Trophoblast cell (in vitro differentiated cells and primary cell): ENCODE measurements around the gene SLC25A53. TPM values are rescaled to one million over a fixed set of nuclear protein-coding genes. Genes with fewer than 3 reads are reported as not detected.

Source experiments
- DNase-seq, 2 donors: peaks; one replicate each; pipeline ENCODE4 v3.0.0-alpha.2; 2016
- H2AFZ ChIP-seq: 2 replicates; pipeline ENCODE4 v1.6.1; 2013; ENCODE audit warnings: low read length, moderate library complexity, mild to moderate bottlenecking; ENCODE audit not compliant: insufficient read depth, poor library complexity
- H2AK5ac ChIP-seq: 2 replicates; pipeline ENCODE4 v1.6.1; 2013; ENCODE audit warnings: mild to moderate bottlenecking, low read length
- H2BK120ac ChIP-seq: 2 replicates; pipeline ENCODE4 v1.6.1; 2013; ENCODE audit warnings: low read length, mild to moderate bottlenecking, moderate library complexity; ENCODE audit not compliant: insufficient read depth, poor library complexity
- H2BK12ac ChIP-seq: 2 replicates; pipeline ENCODE4 v1.6.1; 2013; ENCODE audit warnings: mild to moderate bottlenecking, low read length, moderate library complexity
- H2BK5ac ChIP-seq: 2 replicates; pipeline ENCODE4 v1.6.1; 2013; ENCODE audit warnings: low read length, low read depth, moderate library complexity, mild to moderate bottlenecking; ENCODE audit not compliant: poor library complexity
- H3K14ac ChIP-seq: 2 replicates; pipeline ENCODE4 v1.6.1; 2013; ENCODE audit warnings: mild to moderate bottlenecking, low read length
- H3K18ac ChIP-seq: 2 replicates; pipeline ENCODE4 v1.6.1; 2013; ENCODE audit warnings: mild to moderate bottlenecking, low read length
- H3K23ac ChIP-seq: 2 replicates; pipeline ENCODE4 v1.6.1; 2013; ENCODE audit warnings: low read length
- H3K27ac ChIP-seq: 2 replicates; pipeline ENCODE4 v1.5.1; 2013; ENCODE audit warnings: low read depth, mild to moderate bottlenecking, inconsistent platforms, low read length, moderate library complexity
- H3K27me3 ChIP-seq: 2 replicates; pipeline ENCODE4 v1.6.1; 2013; ENCODE audit warnings: inconsistent platforms, mild to moderate bottlenecking, low read length, moderate library complexity; ENCODE audit not compliant: insufficient read depth
- H3K36me3 ChIP-seq, 2 experiments: 1 replicate in 1 of 2; 2 replicates in 1 of 2; pipeline ENCODE4 v1.6.1; 2013; ENCODE audit warnings: low read length in 2 of 2, mild to moderate bottlenecking in 2 of 2, moderate library complexity in 1 of 2; ENCODE audit not compliant: insufficient read depth in 2 of 2, control insufficient read depth in 1 of 2
- H3K4ac ChIP-seq: 2 replicates; pipeline ENCODE4 v1.6.1; 2013; ENCODE audit warnings: low read depth, mild to moderate bottlenecking, low read length, moderate library complexity
- H3K4me1 ChIP-seq, 2 experiments: 1 replicate in 1 of 2; 2 replicates in 1 of 2; pipeline ENCODE4 v1.6.1; 2013; ENCODE audit warnings: low read length in 2 of 2, mild to moderate bottlenecking in 2 of 2, moderate library complexity in 1 of 2; ENCODE audit not compliant: insufficient read depth in 2 of 2, control insufficient read depth in 1 of 2
- H3K4me2 ChIP-seq: 2 replicates; pipeline ENCODE4 v1.6.1; 2013; ENCODE audit warnings: inconsistent platforms, mild to moderate bottlenecking, low read length, moderate library complexity
- H3K4me3 ChIP-seq: 2 replicates; pipeline ENCODE4 v1.5.1; 2013; ENCODE audit warnings: mild to moderate bottlenecking, low read depth, low read length, inconsistent platforms
- H3K79me1 ChIP-seq: one replicate; pipeline ENCODE4 v1.6.1; 2013; ENCODE audit warnings: low read length
- H3K79me2 ChIP-seq: 2 replicates; pipeline ENCODE4 v1.6.1; 2013; ENCODE audit warnings: low read length, mild to moderate bottlenecking; ENCODE audit not compliant: control insufficient read depth, insufficient read depth, poor library complexity
- H3K9ac ChIP-seq: 2 replicates; pipeline ENCODE4 v1.6.1; 2013; ENCODE audit warnings: mild to moderate bottlenecking, low read length
- H3K9me3 ChIP-seq: 2 replicates; pipeline ENCODE4 v1.6.1; 2013; ENCODE audit warnings: low read depth, mild to moderate bottlenecking, control low read depth, inconsistent platforms, low read length; ENCODE audit not compliant: insufficient read depth
- H4K12ac ChIP-seq: 2 replicates; pipeline ENCODE4 v1.6.1; 2013; ENCODE audit warnings: low read depth, mild to moderate bottlenecking, low read length, moderate library complexity
- H4K8ac ChIP-seq: 2 replicates; pipeline ENCODE4 v1.6.1; 2013; ENCODE audit warnings: low read depth, mild to moderate bottlenecking, low read length, moderate library complexity
- H4K91ac ChIP-seq: one replicate; pipeline ENCODE4 v1.6.1; 2013; ENCODE audit warnings: low read depth, mild to moderate bottlenecking, low read length, moderate library complexity
- WGBS: extraction: QIAGEN DNeasy Blood & Tissue Kit; methylation state at CpG from one replicate; pipeline ENCODE4 v1.1.7; 2013; ENCODE audit warnings: missing lambda C conversion rate; ENCODE audit not compliant: insufficient read length, insufficient coverage; ENCODE audit errors: extremely low coverage; 5-methylcytosine and 5-hydroxymethylcytosine counted together
- polyA plus RNA-seq: library from polyadenylated mRNA; stranded (reverse); fragments of 200-250 nt; gene quantifications from 2 replicates; pipeline ENCODE4 v1.2.3, GENCODE V29; 2013

Gene SLC25A53, protein sequence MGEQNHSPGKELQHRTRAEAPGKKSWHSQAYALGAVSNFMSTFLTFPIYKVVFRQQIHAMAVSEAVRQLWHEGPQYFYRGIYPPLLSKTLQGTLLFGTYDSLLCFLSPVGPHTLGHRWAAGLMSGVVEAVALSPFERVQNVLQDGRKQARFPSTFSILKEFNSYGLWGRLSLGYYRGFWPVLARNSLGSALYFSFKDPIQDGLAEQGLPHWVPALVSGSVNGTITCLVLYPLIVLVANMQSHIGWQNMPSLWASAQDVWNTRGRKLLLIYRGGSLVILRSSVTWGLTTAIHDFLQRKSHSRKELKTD
- polyA plus RNA-seq: 5.2 and 5.5 TPM in 2 replicates

DNA sequence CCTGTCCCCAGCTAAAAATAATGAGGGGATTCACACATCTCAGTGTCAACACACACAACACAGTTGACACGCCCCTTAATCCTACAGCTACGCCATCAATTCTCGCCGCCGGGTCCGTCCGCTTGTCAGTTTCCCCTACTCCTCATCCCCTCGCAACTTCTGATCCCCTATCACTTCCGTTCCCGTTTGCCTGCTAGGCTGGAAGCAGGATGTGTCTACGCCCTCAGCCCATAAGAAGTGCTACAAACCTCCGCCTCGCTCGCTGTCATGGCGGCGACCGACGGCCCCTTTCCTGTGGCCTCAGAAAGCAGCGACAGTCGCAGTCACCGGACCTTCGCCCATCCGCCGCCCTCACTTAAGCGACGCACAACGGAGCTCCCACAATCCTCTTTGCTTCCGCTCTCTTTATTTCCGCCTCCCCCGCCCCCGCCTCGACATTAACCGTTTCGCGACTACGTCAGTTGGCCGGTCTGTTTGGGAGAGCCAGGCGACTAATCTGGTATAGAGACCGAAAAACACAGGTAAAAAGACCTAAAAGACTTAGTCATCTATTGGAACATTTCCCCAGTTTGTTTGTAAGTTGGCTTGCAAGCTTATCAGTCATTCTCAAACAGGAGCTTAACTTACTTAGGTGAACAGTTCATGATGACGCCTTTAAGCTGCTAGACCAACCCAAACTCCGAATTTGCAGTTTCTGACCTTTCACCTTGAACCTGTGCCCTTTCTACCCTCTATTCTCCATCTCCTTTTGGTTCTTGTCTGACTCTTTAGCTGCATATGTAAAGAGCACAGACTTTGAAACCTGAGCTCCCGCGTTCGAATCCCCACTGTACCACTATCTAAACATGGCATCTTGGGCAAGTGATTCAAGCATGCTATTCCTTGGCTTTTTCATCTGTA is at the start of gene SLC25A53:
Gene SLC25A53 (minus strand): TSS at position 380 of the 900 bp plus-strand sequence. CDS start 51,752 bp downstream, outside the sequence.
- no CpG with 5 or more reads among the region's 44 CpGs for whole genome bisulfite sequencing
- Histone ChIP-seq H2AK5ac (no peak within 1 kb of the TSS), H3K79me1 (peaks cover 2% of the 10 kb centered on the region)

DNA sequence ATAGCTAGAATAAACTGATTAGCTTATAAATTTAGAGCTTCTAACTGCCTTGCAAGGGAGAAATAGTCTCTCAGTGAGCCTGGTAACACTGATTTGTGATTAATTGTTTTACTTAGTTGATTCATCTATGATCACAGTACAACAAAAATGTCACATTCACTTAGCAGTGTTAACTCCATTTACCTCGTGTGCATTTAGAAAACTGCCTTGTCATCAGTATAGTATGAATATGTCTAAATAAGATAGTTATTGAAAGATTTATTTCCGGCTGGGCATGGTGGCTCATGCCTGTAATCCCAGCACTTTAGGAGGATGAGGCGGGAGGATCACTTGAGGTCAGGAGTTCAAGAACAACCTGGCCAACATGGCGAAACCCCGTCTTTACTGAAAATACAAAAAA is 48.7 kb upstream of the SLC25A53 start:
- Histone ChIP-seq H2BK12ac (no peak overlapping the region), H4K8ac (no peak overlapping the region), H2BK5ac (no peak overlapping the region), H2AK5ac (no peak overlapping the region), H3K4me1 (no peaks in the 10 kb centered on the region), H3K18ac (no peak overlapping the region), H3K9me3 (no peaks in the 10 kb centered on the region), H3K4me2 (no peak overlapping the region), H3K27ac (no peak overlapping the region), H4K12ac (no peak overlapping the region), H2BK120ac (no peak overlapping the region), H3K36me3 (no peaks in the 10 kb centered on the region), H3K79me2 (no peaks in the 10 kb centered on the region), H3K4me3 (no peak overlapping the region), H3K4ac (no peak overlapping the region), H3K23ac (no peak overlapping the region), H3K14ac (no peak overlapping the region), H3K79me1 (no peaks in the 10 kb centered on the region), H2AFZ (no peak overlapping the region), H4K91ac (no peak overlapping the region), H3K27me3 (no peaks in the 10 kb centered on the region), H3K9ac (no peak overlapping the region)
- no peak for DNase-seq
- no CpG with 5 or more reads among the region's 5 CpGs for WGBS

More for the DNA sequence above, at the start of gene SLC25A53:
- Histone ChIP-seq H4K91ac (peak within 1 kb of the TSS; percentile 63), H3K23ac (no peak within 1 kb of the TSS), H3K36me3 (no peaks in the 10 kb centered on the region), H2AFZ (peak within 1 kb of the TSS; percentile 82), H2BK120ac (no peak within 1 kb of the TSS), H2BK12ac (no peak within 1 kb of the TSS), H3K14ac (peak within 1 kb of the TSS; percentile 47), H3K9me3 (no peaks in the 10 kb centered on the region), H3K4me3 (peak within 1 kb of the TSS; percentile 87), H3K79me2 (no peaks in the 10 kb centered on the region), H3K9ac (peak within 1 kb of the TSS; percentile 96), H3K4me1 (no peaks in the 10 kb centered on the region), H3K4me2 (peak within 1 kb of the TSS; percentile 77), H3K27ac (peak within 1 kb of the TSS; percentile 91), H2BK5ac (no peak within 1 kb of the TSS), H4K8ac (peak within 1 kb of the TSS; percentile 86), H3K4ac (no peak within 1 kb of the TSS), H3K18ac (no peak within 1 kb of the TSS), H4K12ac (peak within 1 kb of the TSS; percentile 70), H3K27me3 (no peaks in the 10 kb centered on the region)
- DNase-seq: peak; percentile 59 to 70

DNA sequence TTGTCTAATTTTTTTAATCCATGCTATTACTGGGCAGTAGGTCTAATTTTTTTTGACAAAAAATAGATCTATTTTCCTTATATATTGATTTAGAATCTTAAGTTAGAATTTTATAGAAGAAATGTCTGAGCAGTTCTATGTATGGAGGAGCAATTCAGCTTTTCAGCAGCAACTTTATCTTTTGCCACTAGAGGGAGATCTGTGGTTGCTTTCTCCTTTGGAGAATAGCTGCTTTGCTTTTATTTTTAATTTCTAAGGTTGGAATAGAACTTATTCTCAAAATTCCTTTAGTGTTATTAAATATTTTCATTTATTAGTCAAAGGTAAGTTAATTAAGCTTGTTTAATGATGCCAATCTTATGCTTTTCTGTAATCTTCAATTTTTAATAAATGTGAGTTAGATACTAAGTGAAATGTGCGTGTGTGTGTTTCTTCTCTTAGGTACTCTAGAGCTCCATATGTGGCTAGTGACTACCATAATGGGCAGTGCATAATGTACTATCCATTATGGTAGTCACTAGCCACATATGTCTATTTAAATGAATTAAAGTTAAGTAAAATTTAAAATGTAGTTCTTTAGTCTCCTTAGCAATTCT is 38.8 kb upstream of the SLC25A53 start:
- no peak overlapping the region for H2BK5ac ChIP-seq
- no peaks in the 10 kb centered on the region for H3K79me1 ChIP-seq
- no peaks in the 10 kb centered on the region for H3K79me2 ChIP-seq
- no peak overlapping the region for H3K4me3 ChIP-seq
- H4K12ac ChIP-seq: no peak overlapping the region
- H2AK5ac ChIP-seq: no peak overlapping the region
- no peaks in the 10 kb centered on the region for H3K4me1 ChIP-seq
- no peak overlapping the region for H3K27ac ChIP-seq
- DNase-seq: peak in 1 of 2 donors; percentile 71
- no peak overlapping the region for H3K4me2 ChIP-seq
- no peak overlapping the region for H2AFZ ChIP-seq
- H3K36me3 ChIP-seq: peaks cover 4 to 11% of the 10 kb centered on the region in 2 experiments
- no peak overlapping the region for H2BK12ac ChIP-seq
- no peak overlapping the region for H3K4ac ChIP-seq
- no peaks in the 10 kb centered on the region for H3K9me3 ChIP-seq
- no peak overlapping the region for H3K14ac ChIP-seq
- H3K27me3 ChIP-seq: no peaks in the 10 kb centered on the region
- H3K23ac ChIP-seq: no peak overlapping the region
- H4K8ac ChIP-seq: no peak overlapping the region
- WGBS: no CpG with 5 or more reads among the region's 1 CpG
- no peak overlapping the region for H4K91ac ChIP-seq
- H3K18ac ChIP-seq: no peak overlapping the region
- H2BK120ac ChIP-seq: no peak overlapping the region
- H3K9ac ChIP-seq: no peak overlapping the region

DNA sequence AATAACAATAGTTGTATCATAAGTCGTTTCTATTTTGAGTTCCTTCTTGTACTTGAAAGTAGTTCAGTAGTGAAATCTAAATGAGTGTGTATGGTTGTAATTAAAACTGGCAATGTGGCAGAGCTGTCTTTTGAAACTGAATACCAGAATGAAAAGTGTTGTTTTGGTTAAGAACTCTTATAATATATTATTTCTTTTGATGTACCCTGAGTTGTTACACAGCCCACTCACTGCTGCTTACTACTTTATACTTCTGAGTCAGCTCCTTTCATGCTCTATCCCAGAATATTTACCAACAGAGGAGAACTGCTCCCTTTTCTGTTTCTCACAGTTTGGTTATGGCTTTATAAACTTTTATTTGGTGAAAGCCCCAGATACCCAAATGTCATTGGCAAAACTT is 38.2 kb upstream of the SLC25A53 start:
- Histone ChIP-seq H2AFZ (no peak overlapping the region), H3K27ac (no peak overlapping the region), H2BK120ac (no peak overlapping the region), H3K4me2 (no peak overlapping the region), H4K91ac (no peak overlapping the region), H3K79me1 (no peaks in the 10 kb centered on the region), H3K27me3 (no peaks in the 10 kb centered on the region), H3K4me3 (no peak overlapping the region), H4K8ac (no peak overlapping the region), H2AK5ac (no peak overlapping the region), H3K18ac (no peak overlapping the region), H3K4ac (no peak overlapping the region), H2BK5ac (no peak overlapping the region), H3K23ac (no peak overlapping the region), H4K12ac (no peak overlapping the region), H3K36me3 (peaks cover 2 to 9% of the 10 kb centered on the region in 2 experiments), H3K9ac (no peak overlapping the region), H3K9me3 (no peaks in the 10 kb centered on the region), H3K79me2 (no peaks in the 10 kb centered on the region), H3K4me1 (no peaks in the 10 kb centered on the region), H3K14ac (no peak overlapping the region), H2BK12ac (no peak overlapping the region)
- DNase-seq: no peak
- no CpG with 5 or more reads among the region's 1 CpG for WGBS
